DND-41 (cell line): ENCODE data around the gene CHMP6.

Experiments
- ATAC-seq: fragments of 200-7000 bp; cut with Tn5 transposase; 3 replicates; pipeline ENCODE4 v1.9.1; 2021; ENCODE audit warnings: low read depth; ENCODE audit not compliant: insufficient read depth
- DNase-seq: peaks from one replicate; pipeline ENCODE4 v3.0.0-alpha.2; 2020
- H2AFZ ChIP-seq: 2 replicates; pipeline ENCODE4 v1.6.0; 2012; ENCODE audit warnings: low read depth, low read length
- H3K27ac ChIP-seq: 2 replicates; pipeline ENCODE4 v1.5.1; 2012; ENCODE audit warnings: low read length, inconsistent platforms
- H3K27me3 ChIP-seq: fragments of 200-600 bp; sonication (generic); 2 replicates; pipeline ENCODE4 v1.6.0; 2012; ENCODE audit warnings: low read length, mild to moderate bottlenecking, inconsistent platforms; ENCODE audit not compliant: insufficient read depth, poor library complexity
- H3K36me3 ChIP-seq: 2 replicates; pipeline ENCODE4 v1.5.1; 2012; ENCODE audit warnings: low read length, inconsistent platforms; ENCODE audit not compliant: insufficient read depth
- H3K4me1 ChIP-seq: 2 replicates; pipeline ENCODE4 v1.5.1; 2012; ENCODE audit warnings: mild to moderate bottlenecking, low read length; ENCODE audit not compliant: insufficient read depth
- H3K4me2 ChIP-seq: 2 replicates; pipeline ENCODE4 v1.6.0; 2012; ENCODE audit warnings: mild to moderate bottlenecking, moderate library complexity, low read length, inconsistent platforms; ENCODE audit not compliant: insufficient read depth
- H3K4me3 ChIP-seq, 2 experiments: fragments of 200-600 bp in 1 of 2; shearing (Covaris generic) in 1 of 2; 2 replicates each; pipeline ENCODE4 v1.5.1; 2012 to 2016; ENCODE audit warnings: inconsistent platforms in 2 of 2, low read length in 2 of 2, mild to moderate bottlenecking in 2 of 2, low read depth in 1 of 2, moderate library complexity in 1 of 2
- H3K79me2 ChIP-seq: 2 replicates; pipeline ENCODE4 v1.6.0; 2012; ENCODE audit warnings: low read length, inconsistent platforms; ENCODE audit not compliant: insufficient read depth
- H3K9ac ChIP-seq: 2 replicates; pipeline ENCODE4 v1.6.0; 2012; ENCODE audit warnings: low read depth, mild to moderate bottlenecking, inconsistent platforms, low read length, moderate library complexity
- H3K9me3 ChIP-seq: 2 replicates; pipeline ENCODE4 v1.5.1; 2012; ENCODE audit warnings: low read length, moderate library complexity, mild to moderate bottlenecking, inconsistent platforms; ENCODE audit not compliant: insufficient read depth, severe bottlenecking
- H4K20me1 ChIP-seq: 2 replicates; pipeline ENCODE4 v1.6.0; 2012; ENCODE audit warnings: low read length; ENCODE audit not compliant: insufficient read depth
- CTCF ChIP-seq: IDR thresholded peaks from 2 replicates; pipeline ENCODE4 v1.5.1; 2012; ENCODE audit warnings: borderline replicate concordance, low read length, moderate library complexity, mild to moderate bottlenecking; ENCODE audit not compliant: poor library complexity, severe bottlenecking; ENCODE audit errors: extremely low read depth
- EZH2 ChIP-seq: IDR thresholded peaks from 3 replicates; pipeline ENCODE4 v1.6.1; 2012; ENCODE audit warnings: borderline replicate concordance, low read depth, mild to moderate bottlenecking, moderate library complexity, low read length, inconsistent platforms; ENCODE audit not compliant: severe bottlenecking

Gene CHMP6

GRCh38 chr17:80976701-80977100, 14.9 kb upstream of the CHMP6 start:
- H3K4me3 ChIP-seq: no peak overlapping the region
- no peak overlapping the region for H3K27ac ChIP-seq
- no peak overlapping the region for H3K9ac ChIP-seq
- H3K27me3 ChIP-seq: no peaks in the 10 kb centered on the region
- TF ChIP-seq EZH2 (no peak), CTCF (no peak)
- no peaks in the 10 kb centered on the region for H3K9me3 ChIP-seq
- DNase-seq (no peak), ATAC-seq (no peak)
- H3K79me2 ChIP-seq: no peaks in the 10 kb centered on the region
- no peaks in the 10 kb centered on the region; the same call in 1 of the 2 replicates for H4K20me1 ChIP-seq
- H2AFZ ChIP-seq: no peak overlapping the region
- no peak overlapping the region for H3K4me2 ChIP-seq
- 0 out of 2 replicates have a peak, but pooled peaks cover 8% of the 10 kb centered on the region for H3K4me1 ChIP-seq
- H3K36me3 ChIP-seq: no peaks in the 10 kb centered on the region

- TF ChIP-seq CTCF: no peak
- TF ChIP-seq EZH2: no peak
- H3K4me2 ChIP-seq: no peak overlapping the region
- no peak overlapping the region for H3K9ac ChIP-seq
- ATAC-seq (no peak), DNase-seq (no peak)
- no peaks in the 10 kb centered on the region for H3K36me3 ChIP-seq
- no peak overlapping the region for H2AFZ ChIP-seq
- no peak overlapping the region for H3K4me3 ChIP-seq
- no peaks in the 10 kb centered on the region for H3K79me2 ChIP-seq
- no peaks in the 10 kb centered on the region; the same call in 1 of the 2 replicates for H4K20me1 ChIP-seq
- H3K9me3 ChIP-seq: no peaks in the 10 kb centered on the region
- 0 out of 2 replicates have a peak, but pooled peaks cover 8% of the 10 kb centered on the region for H3K4me1 ChIP-seq
- H3K27ac ChIP-seq: no peak overlapping the region
- H3K27me3 ChIP-seq: no peaks in the 10 kb centered on the region
These were observed 14.5 kb upstream of the CHMP6 start for GRCh38 chr17:80977172-80977571.

GRCh38 chr17:80978499-80979497, 12.8 kb upstream of the CHMP6 start:
- ATAC-seq (no peak), DNase-seq (no peak)
- H2AFZ ChIP-seq: no peak overlapping the region
- H3K27me3 ChIP-seq: no peaks in the 10 kb centered on the region
- no peak overlapping the region for H3K27ac ChIP-seq
- no peaks in the 10 kb centered on the region; the same call in 1 of the 2 replicates for H4K20me1 ChIP-seq
- H3K9ac ChIP-seq: no peak overlapping the region
- TF ChIP-seq EZH2 (no peak), CTCF (no peak)
- H3K79me2 ChIP-seq: no peaks in the 10 kb centered on the region
- no peaks in the 10 kb centered on the region for H3K36me3 ChIP-seq
- H3K4me2 ChIP-seq: no peak overlapping the region
- H3K4me3 ChIP-seq: no peak overlapping the region
- no peaks in the 10 kb centered on the region for H3K9me3 ChIP-seq
- H3K4me1 ChIP-seq: 0 out of 2 replicates have a peak, but pooled peaks cover 8% of the 10 kb centered on the region
